PC-9 (cell line): Measurements from ENCODE around the gene ATP5PD. TPM values are rescaled to one million over a fixed set of nuclear protein-coding genes. Genes with fewer than 3 reads are reported as not detected.
A peak's percentile ranks its signal among the peaks of the same experiment; 100 is the strongest.

Experiments
- BruUV-seq: library from RNA; stranded (reverse); fragments of 400-500 nt; replicated peaks from 2 replicates; lab custom pipeline; 2021; lab: Mats Ljungman, UMichigan
- CTCF ChIA-PET: fragments of 300-600 bp; sonication (Branson Sonifier 250); formaldehyde crosslinking; loops from one replicate; lab custom pipeline; 2022; ENCODE audit warnings: antibody characterized with exemption; lab: Charles Lee
- POLR2A ChIA-PET: fragments of 300-600 bp; sonication (Branson Sonifier 250); formaldehyde crosslinking; loops from one replicate; lab custom pipeline; 2022; ENCODE audit warnings: antibody characterized with exemption; ENCODE audit not compliant: unreplicated experiment; lab: Charles Lee
- DNase-seq, 2 experiments: peaks; one replicate each; pipeline versions ENCODE4 v3.0.0 to v3.0.0-alpha.2; 2015 to 2022; ENCODE audit warnings: mixed read lengths in 1 of 2
- H2AFZ ChIP-seq: fragments of 200-600 bp; sonication (generic); 2 replicates; pipeline ENCODE4 v1.8.1; 2017; ENCODE audit warnings: antibody characterized with exemption
- H3F3A ChIP-seq: fragments of 200-600 bp; sonication (generic); 2 replicates; pipeline ENCODE4 v1.8.1; 2017; ENCODE audit warnings: antibody characterized with exemption, mild to moderate bottlenecking, low read depth; ENCODE audit not compliant: insufficient read depth
- H3K27ac ChIP-seq: fragments of 200-600 bp; sonication (generic); 2 replicates; pipeline ENCODE4 v1.6.1; 2016; ENCODE audit warnings: mixed run types
- H3K27me3 ChIP-seq: fragments of 200-600 bp; sonication (generic); 2 replicates; pipeline ENCODE4 v1.6.1; 2016; ENCODE audit warnings: low read depth, mixed run types; ENCODE audit not compliant: insufficient read depth
- H3K36me3 ChIP-seq: fragments of 200-600 bp; sonication (generic); 2 replicates; pipeline ENCODE4 v1.6.1; 2016; ENCODE audit warnings: low read depth, mixed run types
- H3K4me1 ChIP-seq: fragments of 200-600 bp; sonication (generic); replicated peaks from 2 replicates; pipeline ENCODE4 v1.6.1; 2016; ENCODE audit warnings: mixed run types; ENCODE audit not compliant: insufficient read depth
- H3K4me2 ChIP-seq: fragments of 200-600 bp; sonication (generic); 2 replicates; pipeline ENCODE4 v1.6.1; 2017; ENCODE audit warnings: mixed run types
- H3K4me3 ChIP-seq: fragments of 200-600 bp; sonication (generic); 2 replicates; pipeline ENCODE4 v1.6.1; 2016; ENCODE audit warnings: mixed run types
- H3K79me2 ChIP-seq: fragments of 200-600 bp; sonication (generic); 2 replicates; pipeline ENCODE4 v1.6.1; 2017; ENCODE audit warnings: low read depth, mixed run types
- H3K9me2 ChIP-seq: fragments of 200-600 bp; sonication (generic); 2 replicates; pipeline ENCODE4 v1.8.1; 2017; ENCODE audit warnings: mild to moderate bottlenecking; ENCODE audit not compliant: insufficient read depth
- H3K9me3 ChIP-seq: fragments of 200-600 bp; sonication (generic); 2 replicates; pipeline ENCODE4 v1.8.1; 2016; ENCODE audit warnings: low read depth; ENCODE audit not compliant: insufficient read depth
- H4K20me1 ChIP-seq: fragments of 200-600 bp; sonication (generic); 2 replicates; pipeline ENCODE4 v1.8.1; 2017; ENCODE audit not compliant: insufficient read depth
- EZH2 ChIP-seq: fragments of 200-600 bp; sonication (generic); IDR thresholded peaks from 2 replicates; pipeline ENCODE4 v1.8.0; 2017; ENCODE audit warnings: antibody characterized with exemption, low read depth
- intact Hi-C: fragments of 100-400 bp; cut with micrococcal nuclease; formaldehyde crosslinking; loops from one replicate; pipeline ENCODE4 v1.10.0; 2022; ENCODE audit not compliant: unreplicated experiment
- total RNA-seq: library from RNA; stranded (reverse); gene quantifications from 2 replicates; pipeline ENCODE4 v1.2.3, GENCODE V29; 2021
- TF ChIP-seq, protein P1 (sequence below): fragments of 200-600 bp; sonication (generic); conservative IDR thresholded peaks from 2 replicates; pipeline ENCODE4 v1.6.1; 2017; ENCODE audit warnings: mixed run types, antibody characterized with exemption, mild to moderate bottlenecking, moderate library complexity

ATP5PD gene
- total RNA-seq, 1 experiment from 2014 or later: 336 TPM

DNA sequence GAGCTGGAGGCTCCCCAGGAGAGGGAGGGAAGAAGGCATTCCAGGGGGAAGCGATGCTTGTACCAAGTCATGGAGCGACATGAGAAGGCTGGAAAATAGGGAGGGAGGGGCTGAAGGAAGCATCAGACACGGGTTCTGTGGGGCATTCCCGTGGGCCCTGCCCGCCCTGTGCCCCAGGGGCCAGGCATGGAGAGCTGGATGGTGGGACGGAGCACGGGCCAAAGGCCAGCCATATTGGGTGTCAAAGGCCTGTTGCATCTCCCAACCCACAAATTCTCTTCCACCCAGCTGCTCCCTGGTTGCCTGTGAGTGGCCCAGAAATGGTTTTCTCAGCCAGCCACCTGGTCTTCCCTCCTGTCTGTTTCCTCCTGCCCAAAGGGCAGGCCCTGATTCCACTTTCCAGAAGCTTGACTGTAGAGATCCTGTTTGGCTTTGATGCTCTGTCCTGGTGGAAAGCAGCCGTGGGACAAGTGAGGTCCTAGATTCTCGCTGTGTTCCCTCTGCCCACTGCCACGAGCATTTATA is 56.1 kb downstream of the ATP5PD start:
- peaks cover 55% of the 10 kb centered on the region for H3K4me1 ChIP-seq
- POLR2A ChIA-PET: no interaction called here

More for the DNA sequence above, 56.1 kb downstream of the ATP5PD start:
- TSS peak; percentile 60 for BruUV-seq
- H4K20me1 ChIP-seq: no peaks in the 10 kb centered on the region
- H3K27ac ChIP-seq: peak overlapping the region; percentile 80
- H3K9me3 ChIP-seq: no peaks in the 10 kb centered on the region
- H3K36me3 ChIP-seq: no peaks in the 10 kb centered on the region
- H3F3A ChIP-seq: peaks cover 52% of the 10 kb centered on the region; the same call in 1 of the 2 replicates
- no peaks in the 10 kb centered on the region for H3K27me3 ChIP-seq
- no peaks in the 10 kb centered on the region for H3K79me2 ChIP-seq
- intact Hi-C loops: no loop called here
- CTCF ChIA-PET: interaction anchor here (2.4 kb wide), 1 partner anchor 22 kb away, joined by 7 read pairs; the partner anchor contains the start of gene MRPL58
- no peaks in the 10 kb centered on the region for H3K9me2 ChIP-seq
- H2AFZ ChIP-seq: no peak overlapping the region
- no peak overlapping the region for H3K4me3 ChIP-seq
- no peak overlapping the region for H3K4me2 ChIP-seq
- TF ChIP-seq, protein P1, sequence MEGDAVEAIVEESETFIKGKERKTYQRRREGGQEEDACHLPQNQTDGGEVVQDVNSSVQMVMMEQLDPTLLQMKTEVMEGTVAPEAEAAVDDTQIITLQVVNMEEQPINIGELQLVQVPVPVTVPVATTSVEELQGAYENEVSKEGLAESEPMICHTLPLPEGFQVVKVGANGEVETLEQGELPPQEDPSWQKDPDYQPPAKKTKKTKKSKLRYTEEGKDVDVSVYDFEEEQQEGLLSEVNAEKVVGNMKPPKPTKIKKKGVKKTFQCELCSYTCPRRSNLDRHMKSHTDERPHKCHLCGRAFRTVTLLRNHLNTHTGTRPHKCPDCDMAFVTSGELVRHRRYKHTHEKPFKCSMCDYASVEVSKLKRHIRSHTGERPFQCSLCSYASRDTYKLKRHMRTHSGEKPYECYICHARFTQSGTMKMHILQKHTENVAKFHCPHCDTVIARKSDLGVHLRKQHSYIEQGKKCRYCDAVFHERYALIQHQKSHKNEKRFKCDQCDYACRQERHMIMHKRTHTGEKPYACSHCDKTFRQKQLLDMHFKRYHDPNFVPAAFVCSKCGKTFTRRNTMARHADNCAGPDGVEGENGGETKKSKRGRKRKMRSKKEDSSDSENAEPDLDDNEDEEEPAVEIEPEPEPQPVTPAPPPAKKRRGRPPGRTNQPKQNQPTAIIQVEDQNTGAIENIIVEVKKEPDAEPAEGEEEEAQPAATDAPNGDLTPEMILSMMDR: no peak
- TF ChIP-seq EZH2: no peak
- no peak for DNase-seq

Other genes with a start within 250 kb of the ATP5PD start
- gene GRIN2C, start 187.1 kb downstream of the ATP5PD start, total RNA-seq: 0.11 TPM in 1 of 2 replicates, not detected in the other
- 18.2 and 30.7 TPM in 2 replicates for gene FDXR, start 174.0 kb downstream of the ATP5PD start, total RNA-seq
- not detected in 2 replicates for gene FADS6, start 153.3 kb downstream of the ATP5PD start, total RNA-seq
- gene USH1G, start 123.7 kb downstream of the ATP5PD start, total RNA-seq: 0.22 and 0.28 TPM in 2 replicates
- gene OTOP2, start 122.7 kb downstream of the ATP5PD start, total RNA-seq: not detected in 2 replicates
- gene OTOP3, start 111.1 kb downstream of the ATP5PD start, total RNA-seq: not detected in 2 replicates
- gene HID1, start 74.2 kb downstream of the ATP5PD start, total RNA-seq: 32.1 and 49.7 TPM in 2 replicates
- gene CDR2L, start 59.3 kb downstream of the ATP5PD start, total RNA-seq: 15.1 and 22.8 TPM in 2 replicates
- 42.8 and 48.4 TPM in 2 replicates for gene MRPL58, start 34.3 kb downstream of the ATP5PD start, total RNA-seq
- 18.4 and 18.6 TPM in 2 replicates for gene KCTD2, start 256 bp upstream of the ATP5PD start, total RNA-seq
- 70.2 and 88.5 TPM in 2 replicates for gene SLC16A5, start 41.0 kb upstream of the ATP5PD start, total RNA-seq
- 19.2 and 20.5 TPM in 2 replicates for gene ARMC7, start 63.0 kb upstream of the ATP5PD start, total RNA-seq
- 38.6 and 52.3 TPM in 2 replicates for gene NT5C, start 84.8 kb upstream of the ATP5PD start, total RNA-seq
- 250 and 277 TPM in 2 replicates for gene JPT1, start 107.5 kb upstream of the ATP5PD start, total RNA-seq
- gene SUMO2, start 136.0 kb upstream of the ATP5PD start, total RNA-seq: 425 and 486 TPM in 2 replicates
- gene NUP85, start 158.7 kb upstream of the ATP5PD start, total RNA-seq: 64.2 and 73.1 TPM in 2 replicates
- 34.8 and 37.5 TPM in 2 replicates for gene GGA3, start 214.6 kb upstream of the ATP5PD start, total RNA-seq
- gene MRPS7, start 214.9 kb upstream of the ATP5PD start, total RNA-seq: 50.1 and 51.3 TPM in 2 replicates
- gene MIF4GD, start 224.3 kb upstream of the ATP5PD start, total RNA-seq: 23.4 and 35.4 TPM in 2 replicates
- gene SLC25A19, start 242.5 kb upstream of the ATP5PD start, total RNA-seq: 18.7 and 19.4 TPM in 2 replicates